Raji (cell line): ENCODE results near the gene HOXB6.
A peak's percentile ranks its signal among the peaks of the same experiment; 100 is the strongest.

Source experiments
- POLR2A ChIP-seq: IDR thresholded peaks from 2 replicates; pipeline ENCODE4 v1.6.1; 2011; ENCODE audit warnings: low read depth, low read length, control low read depth; ENCODE audit not compliant: insufficient read depth

The HOXB6 gene

GRCh38 chr17:48610282-48611211, 5.8 kb upstream of the HOXB6 start, which contains the start of gene HOXB7:
Gene HOXB7 (minus strand): TSS chr17:48611017. CDS start chr17:48610918, 99 bp downstream.
- peak; percentile 33; the same call in 1 of the 2 replicates for TF ChIP-seq POLR2A

GRCh38 chr17:48609759-48610281, 5.0 kb upstream of the HOXB6 start:
- no peak for TF ChIP-seq POLR2A

GRCh38 chr17:48609033-48609432, 4.2 kb upstream of the HOXB6 start:
- TF ChIP-seq POLR2A, result no peak

GRCh38 chr17:48608494-48608834, 3.7 kb upstream of the HOXB6 start:
- TF ChIP-seq POLR2A, result no peak

GRCh38 chr17:48606892-48607614, 2.3 kb upstream of the HOXB6 start:
- TF ChIP-seq POLR2A, result no peak

GRCh38 chr17:48605991-48606891, 1.5 kb upstream of the HOXB6 start:
- no peak for TF ChIP-seq POLR2A

- no peak for TF ChIP-seq POLR2A
Observed at GRCh38 chr17:48605409-48605919, 678 bp upstream of the HOXB6 start.

GRCh38 chr17:48603959-48604769, 622 bp downstream of the HOXB6 start:
- no peak for TF ChIP-seq POLR2A

GRCh38 chr17:48601539-48602425, 3.0 kb downstream of the HOXB6 start:
- no peak for TF ChIP-seq POLR2A

GRCh38 chr17:48601207-48601538, 3.6 kb downstream of the HOXB6 start:
- no peak for TF ChIP-seq POLR2A

GRCh38 chr17:48600244-48601098, 4.3 kb downstream of the HOXB6 start:
- TF ChIP-seq POLR2A, result no peak

GRCh38 chr17:48599354-48599753, 5.4 kb downstream of the HOXB6 start:
- TF ChIP-seq POLR2A, result no peak
